GM21360 (cell line): ENCODE measurements around the gene SCAP.

ENCODE experiments used
- ATAC-seq: cut with Tn5 transposase; IDR thresholded peaks from one replicate; pipeline ENCODE4 v1.9.1; 2021; ENCODE audit warnings: mild to moderate bottlenecking, moderate library complexity; ENCODE audit not compliant: unreplicated experiment

SCAP gene

GRCh38 chr3:47404431-47404876, 71.3 kb downstream of the SCAP start:
- no peak for ATAC-seq

- ATAC-seq = no peak
These were observed 76.0 kb downstream of the SCAP start for GRCh38 chr3:47399531-47400270.

- ATAC-seq = no peak
These were observed 76.7 kb downstream of the SCAP start for GRCh38 chr3:47399016-47399415.

- ATAC-seq = no peak
These were observed 77.5 kb downstream of the SCAP start for GRCh38 chr3:47398228-47398627.

- no peak for ATAC-seq
These were observed 80.9 kb downstream of the SCAP start for GRCh38 chr3:47394881-47395280.

- ATAC-seq = no peak
These were observed 81.4 kb downstream of the SCAP start for GRCh38 chr3:47394140-47394870.

GRCh38 chr3:47392933-47393332, 82.8 kb downstream of the SCAP start:
- ATAC-seq = no peak

GRCh38 chr3:47385796-47386195, 89.9 kb downstream of the SCAP start:
- no peak for ATAC-seq

GRCh38 chr3:47385007-47385406, 90.7 kb downstream of the SCAP start:
- no peak for ATAC-seq

GRCh38 chr3:47384425-47384824, 91.3 kb downstream of the SCAP start:
- no peak for ATAC-seq

GRCh38 chr3:47381317-47382157, 94.2 kb downstream of the SCAP start:
- ATAC-seq = peak; percentile 56

GRCh38 chr3:47380601-47381316, 95.0 kb downstream of the SCAP start, which contains the start of gene PTPN23:
TSS of gene PTPN23 (plus strand) at chr3:47381021. CDS start at chr3:47381097, 76 bp downstream.
- peak; percentile 59 for ATAC-seq

GRCh38 chr3:47380026-47380600, 95.6 kb downstream of the SCAP start:
- ATAC-seq = peak; percentile 16

- ATAC-seq = no peak
These were observed 96.3 kb downstream of the SCAP start for GRCh38 chr3:47379411-47379899.

- ATAC-seq = no peak
These were observed 96.9 kb downstream of the SCAP start for GRCh38 chr3:47378869-47379268.

- ATAC-seq = no peak
These were observed 98.6 kb downstream of the SCAP start for GRCh38 chr3:47377186-47377585.

- ATAC-seq = no peak
These were observed 99.3 kb downstream of the SCAP start for GRCh38 chr3:47376393-47376792.

GRCh38 chr3:47374587-47374986, 101.2 kb downstream of the SCAP start:
- ATAC-seq = no peak

GRCh38 chr3:47370887-47371697, 104.6 kb downstream of the SCAP start:
- no peak for ATAC-seq
